GM18526 (cell line): ENCODE results near the gene DHX34.

ENCODE experiments used
- POLR2A ChIP-seq: IDR thresholded peaks from 3 replicates; pipeline ENCODE4 v1.6.1; 2011; ENCODE audit not compliant: insufficient read length; ENCODE audit errors: extremely low read depth

Gene DHX34

GRCh38 chr19:47348819-47349795 is at the start of gene DHX34:
Gene DHX34, plus strand, starts transcription at chr19:47349315. Its CDS starts 3,716 bp downstream, at chr19:47353031.
- peak; percentile 82 for TF ChIP-seq POLR2A

- no peak for TF ChIP-seq POLR2A
These were observed 46.9 kb upstream of the DHX34 start for GRCh38 chr19:47302249-47302648.

GRCh38 chr19:47303966-47304365 is 45.1 kb upstream of the DHX34 start:
- no peak for TF ChIP-seq POLR2A

GRCh38 chr19:47305309-47305751 is 43.8 kb upstream of the DHX34 start:
- no peak for TF ChIP-seq POLR2A

- TF ChIP-seq POLR2A = no peak
These were observed 42.8 kb upstream of the DHX34 start for GRCh38 chr19:47306303-47306702.

- no peak for TF ChIP-seq POLR2A
These were observed 40.1 kb upstream of the DHX34 start for GRCh38 chr19:47309038-47309437.

GRCh38 chr19:47309608-47310007 is 39.5 kb upstream of the DHX34 start, which contains the start of gene C5AR1:
Gene C5AR1, plus strand, starts transcription at chr19:47309861. Its CDS starts 35 bp downstream, at chr19:47309896.
- no peak for TF ChIP-seq POLR2A

- no peak for TF ChIP-seq POLR2A
These were observed 38.8 kb upstream of the DHX34 start for GRCh38 chr19:47310323-47310722.

- no peak for TF ChIP-seq POLR2A
These were observed 38.3 kb upstream of the DHX34 start for GRCh38 chr19:47310819-47311218.

GRCh38 chr19:47312366-47313006 is 36.6 kb upstream of the DHX34 start:
- no peak for TF ChIP-seq POLR2A

GRCh38 chr19:47313754-47314295 is 35.3 kb upstream of the DHX34 start:
- no peak for TF ChIP-seq POLR2A

GRCh38 chr19:47315125-47315821 is 33.8 kb upstream of the DHX34 start:
- no peak for TF ChIP-seq POLR2A

- no peak for TF ChIP-seq POLR2A
These were observed 32.6 kb upstream of the DHX34 start for GRCh38 chr19:47316513-47316912.

- TF ChIP-seq POLR2A = no peak
These were observed 28.9 kb upstream of the DHX34 start for GRCh38 chr19:47319923-47320871.
